MCF 10A (cell line): Measurements from ENCODE around the gene KAT2B. TPM values are rescaled to one million over a fixed set of nuclear protein-coding genes. Genes with fewer than 3 reads are reported as not detected.
"Not testable (repeated sequence)": the region's sequence is repeated elsewhere in the genome, so short reads cannot be mapped to it uniquely, and the experiment has no call there.

Experiments used
- BruUV-seq: library from RNA; stranded (reverse); fragments of 400-500 nt; replicated peaks from 2 replicates; lab custom pipeline; 2021; lab: Mats Ljungman, UMichigan
- CTCF ChIA-PET: fragments of 300-600 bp; sonication (Branson Sonifier 250); formaldehyde crosslinking; extraction: SDS; loops from one replicate; lab custom pipeline; 2021; ENCODE audit warnings: antibody characterized with exemption, inconsistent platforms; lab: Yijun Ruan, JAX
- POLR2A ChIA-PET: fragments of 300-600, 350-650 bp; sonication (Branson Sonifier 250); formaldehyde crosslinking; extraction: SDS; loops from one replicate; lab custom pipeline; 2020; ENCODE audit warnings: antibody characterized with exemption, inconsistent platforms; lab: Yijun Ruan, JAX
- DNase-seq: peaks from one replicate; pipeline ENCODE4 v3.0.0-alpha.2; 2018; ENCODE audit not compliant: unreplicated experiment
- H3K27ac Mint-ChIP-seq: one replicate; pipeline ENCODE4 v1.8.0; 2022; ENCODE audit warnings: mild to moderate bottlenecking, low read depth, mixed read lengths; ENCODE audit not compliant: unreplicated experiment
- H3K27me3 Mint-ChIP-seq: one replicate; pipeline ENCODE4 v1.8.0; 2022; ENCODE audit warnings: mixed read lengths; ENCODE audit not compliant: insufficient read depth, unreplicated experiment
- H3K36me3 Mint-ChIP-seq: one replicate; pipeline ENCODE4 v1.8.0; 2022; ENCODE audit warnings: mild to moderate bottlenecking, moderate library complexity, mixed read lengths; ENCODE audit not compliant: insufficient read depth, unreplicated experiment
- H3K4me1 Mint-ChIP-seq: one replicate; pipeline ENCODE4 v1.8.0; 2022; ENCODE audit warnings: mixed read lengths; ENCODE audit not compliant: insufficient read depth, unreplicated experiment
- H3K4me3 Mint-ChIP-seq: one replicate; pipeline ENCODE4 v1.8.0; 2022; ENCODE audit warnings: mild to moderate bottlenecking, moderate library complexity, mixed read lengths; ENCODE audit not compliant: unreplicated experiment
- H3K9me3 Mint-ChIP-seq: one replicate; pipeline ENCODE4 v1.8.0; 2022; ENCODE audit warnings: mixed read lengths; ENCODE audit not compliant: unreplicated experiment
- intact Hi-C: fragments of 100-400 bp; cut with micrococcal nuclease; formaldehyde crosslinking; loops from 2 replicates; pipeline ENCODE4 v1.14.1; 2022
- total RNA-seq: library from RNA; stranded (reverse); gene quantifications from 2 replicates; pipeline ENCODE4 v1.2.3, GENCODE V29; 2022
- TF ChIP-seq, protein P1 (sequence below): fragments of 200-600 bp; IDR thresholded peaks from one replicate; pipeline ENCODE4 v1.8.0; 2022; ENCODE audit warnings: antibody characterized with exemption, mild to moderate bottlenecking; ENCODE audit not compliant: unreplicated experiment

KAT2B gene
- total RNA-seq, 1 experiment from 2014 or later = 9.4 TPM

DNA sequence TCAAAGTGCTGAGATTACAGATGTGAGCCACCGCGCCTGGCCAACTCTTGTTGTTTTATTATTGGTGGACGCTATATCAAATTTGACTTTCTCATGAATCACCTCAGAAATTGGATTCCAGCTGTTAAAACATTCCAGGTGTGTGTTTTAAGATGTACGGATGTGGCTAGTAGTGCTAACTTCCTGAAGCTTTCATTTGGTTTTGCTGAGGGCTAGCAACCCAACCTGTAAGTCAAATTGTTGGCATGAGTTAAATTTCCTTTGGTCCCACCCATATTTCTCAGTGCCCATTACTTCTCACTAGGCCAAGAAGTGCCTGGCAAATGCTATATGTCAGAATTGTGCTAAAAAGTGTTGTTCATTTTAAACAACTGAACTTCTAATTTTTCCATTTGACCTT, 13.1 kb upstream of the KAT2B start:
- intact Hi-C loops = no loop called here
- Mint-ChIP-seq H3K27ac (no peak overlapping the region), H3K27me3 (no peaks in the 10 kb centered on the region), H3K4me3 (no peak overlapping the region), H3K4me1 (no peaks in the 10 kb centered on the region), H3K9me3 (no peaks in the 10 kb centered on the region), H3K36me3 (no peaks in the 10 kb centered on the region)
- TF ChIP-seq, protein P1, sequence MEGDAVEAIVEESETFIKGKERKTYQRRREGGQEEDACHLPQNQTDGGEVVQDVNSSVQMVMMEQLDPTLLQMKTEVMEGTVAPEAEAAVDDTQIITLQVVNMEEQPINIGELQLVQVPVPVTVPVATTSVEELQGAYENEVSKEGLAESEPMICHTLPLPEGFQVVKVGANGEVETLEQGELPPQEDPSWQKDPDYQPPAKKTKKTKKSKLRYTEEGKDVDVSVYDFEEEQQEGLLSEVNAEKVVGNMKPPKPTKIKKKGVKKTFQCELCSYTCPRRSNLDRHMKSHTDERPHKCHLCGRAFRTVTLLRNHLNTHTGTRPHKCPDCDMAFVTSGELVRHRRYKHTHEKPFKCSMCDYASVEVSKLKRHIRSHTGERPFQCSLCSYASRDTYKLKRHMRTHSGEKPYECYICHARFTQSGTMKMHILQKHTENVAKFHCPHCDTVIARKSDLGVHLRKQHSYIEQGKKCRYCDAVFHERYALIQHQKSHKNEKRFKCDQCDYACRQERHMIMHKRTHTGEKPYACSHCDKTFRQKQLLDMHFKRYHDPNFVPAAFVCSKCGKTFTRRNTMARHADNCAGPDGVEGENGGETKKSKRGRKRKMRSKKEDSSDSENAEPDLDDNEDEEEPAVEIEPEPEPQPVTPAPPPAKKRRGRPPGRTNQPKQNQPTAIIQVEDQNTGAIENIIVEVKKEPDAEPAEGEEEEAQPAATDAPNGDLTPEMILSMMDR = no peak
- no TSS peak for BruUV-seq
- ChIA-PET CTCF (no interaction called here), POLR2A (no interaction called here)
- DNase-seq = no peak

DNA sequence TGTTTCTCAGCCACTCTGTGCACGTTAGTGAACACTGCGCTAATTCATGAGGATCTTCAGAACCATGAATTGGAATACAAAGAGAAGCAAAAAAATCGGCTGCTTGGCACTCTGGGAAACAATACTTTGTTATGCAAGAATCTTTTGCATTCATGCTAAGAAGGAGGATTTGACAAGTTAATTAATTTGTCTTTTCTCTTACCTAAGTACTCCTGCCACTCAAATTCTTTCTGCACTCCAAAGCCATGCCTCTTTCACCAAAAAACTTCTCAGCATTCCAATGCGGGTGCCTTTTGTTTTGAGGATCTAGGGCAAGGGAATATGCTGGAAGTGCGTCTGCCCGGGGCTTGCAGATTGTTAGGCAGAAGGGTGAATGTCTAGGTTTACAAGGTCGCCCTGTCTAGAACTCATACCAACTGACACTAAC, 11.3 kb upstream of the KAT2B start:
- BruUV-seq = no TSS peak

DNA sequence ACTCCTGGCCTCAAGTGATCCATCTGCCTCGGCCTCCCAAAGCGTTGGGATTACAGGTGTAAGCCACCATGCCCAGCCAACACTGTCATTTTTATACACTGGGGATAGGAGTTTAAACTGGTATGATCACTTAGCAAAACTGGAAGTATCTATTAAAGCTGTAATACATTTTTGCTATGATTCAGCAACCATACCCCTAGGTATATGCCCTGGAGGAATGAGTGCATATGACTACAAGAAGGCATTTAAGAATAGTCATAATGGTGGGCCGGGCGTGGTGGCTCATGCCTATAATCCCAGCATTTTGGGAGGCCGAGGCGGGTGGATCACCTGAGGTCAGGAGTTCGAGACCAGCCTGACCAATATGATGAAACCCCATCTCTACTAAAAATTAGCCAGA, 8.3 kb upstream of the KAT2B start:
- H3K27ac Mint-ChIP-seq, H3K9me3 Mint-ChIP-seq, POLR2A ChIA-PET, intact Hi-C loops, H3K4me3 Mint-ChIP-seq, DNase-seq, H3K36me3 Mint-ChIP-seq, H3K4me1 Mint-ChIP-seq, BruUV-seq, H3K27me3 Mint-ChIP-seq: not testable (repeated sequence)
- CTCF ChIA-PET = interaction anchor here (0.6 to 0.7 kb wide), 2 partner anchors 618 to 1440 kb away, joined by 3 read pairs; no protein-coding TSS in a partner anchor

More for the DNA sequence above, 11.3 kb upstream of the KAT2B start:
- intact Hi-C loops = no loop called here
- no peak for DNase-seq
- no peak overlapping the region for H3K4me3 Mint-ChIP-seq
- no peak overlapping the region for H3K27ac Mint-ChIP-seq
- ChIA-PET POLR2A (no interaction called here), CTCF (interaction anchor here (0.5 to 0.7 kb wide), 3 partner anchors 10 to 149 kb away, joined by 3 read pairs; no protein-coding TSS in a partner anchor)
- TF ChIP-seq, protein P1 = no peak
- no peaks in the 10 kb centered on the region for H3K9me3 Mint-ChIP-seq
- H3K36me3 Mint-ChIP-seq = no peaks in the 10 kb centered on the region
- H3K27me3 Mint-ChIP-seq = no peaks in the 10 kb centered on the region
- no peaks in the 10 kb centered on the region for H3K4me1 Mint-ChIP-seq

DNA sequence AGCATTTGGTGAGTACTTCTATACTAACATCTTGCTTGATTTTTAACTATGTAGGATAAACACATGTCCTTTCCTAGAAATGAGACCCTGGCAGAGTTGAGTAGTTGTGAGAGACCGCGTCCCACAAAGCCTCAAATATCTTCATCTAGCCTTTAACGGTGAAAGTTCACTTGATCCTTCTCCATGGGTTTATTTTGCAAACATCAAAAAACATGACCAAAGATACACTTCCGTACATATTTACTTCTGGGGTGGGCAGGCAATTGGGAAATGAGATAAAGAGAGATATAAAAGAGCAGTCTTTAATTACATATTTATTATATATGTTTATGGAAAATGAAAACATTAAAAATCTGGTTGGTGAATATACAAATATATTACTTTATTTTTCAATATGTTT, 5.2 kb upstream of the KAT2B start:
- Mint-ChIP-seq H3K27me3 (no peaks in the 10 kb centered on the region), H3K27ac (peak overlapping the region; percentile 39), H3K9me3 (no peaks in the 10 kb centered on the region), H3K4me3 (no peak overlapping the region), H3K36me3 (no peaks in the 10 kb centered on the region), H3K4me1 (no peaks in the 10 kb centered on the region)
- DNase-seq = no peak
- CTCF ChIA-PET = no interaction called here
- BruUV-seq = no TSS peak
- POLR2A ChIA-PET = no interaction called here
- TF ChIP-seq, protein P1 = no peak
- intact Hi-C loops = no loop called here
